Suprapubic skin (tissue), 4 donors: ENCODE measurements around the gene CPA5. TPM values are rescaled to one million over a fixed set of nuclear protein-coding genes. Genes with fewer than 3 reads are reported as not detected.

ENCODE experiments used
- DNase-seq, 2 donors: peaks; one replicate each; pipeline ENCODE4 v3.0.0-alpha.2; 2019; ENCODE audit warnings: low spot score in 2 of 2
- H3K27ac ChIP-seq: fragments of 200-600 bp; sonication (generic); one replicate; pipeline ENCODE4 v1.5.1; 2019
- H3K27me3 ChIP-seq: fragments of 200-600 bp; sonication (generic); one replicate; pipeline ENCODE4 v1.5.1; 2019
- H3K36me3 ChIP-seq: fragments of 200-600 bp; sonication (generic); one replicate; pipeline ENCODE4 v1.5.1; 2019
- H3K4me1 ChIP-seq: fragments of 200-600 bp; sonication (generic); one replicate; pipeline ENCODE4 v1.5.1; 2019
- H3K4me3 ChIP-seq: fragments of 200-600 bp; sonication (generic); one replicate; pipeline ENCODE4 v1.5.1; 2019; ENCODE audit warnings: mild to moderate bottlenecking
- H3K9me3 ChIP-seq: fragments of 200-600 bp; sonication (generic); one replicate; pipeline ENCODE4 v1.5.1; 2019
- EP300 ChIP-seq: sonication (generic); formaldehyde crosslinking; IDR thresholded peaks from one replicate; pipeline ENCODE4 v1.6.1; 2017; ENCODE audit warnings: antibody characterized with exemption
- POLR2A ChIP-seq, 2 donors: fragments of 450-650 bp; IDR thresholded peaks; one replicate each; pipeline ENCODE4 v1.6.1; 2017; ENCODE audit warnings: antibody characterized with exemption in 2 of 2, mild to moderate bottlenecking in 2 of 2, moderate library complexity in 2 of 2
- POLR2AphosphoS5 ChIP-seq, 3 donors: sonication (generic); formaldehyde crosslinking; IDR thresholded peaks; one replicate each; pipeline ENCODE4 v1.6.1; 2017; ENCODE audit warnings: antibody characterized with exemption in 3 of 3
- WGBS: methylation state at CpG from one replicate; pipeline ENCODE4 v1.1.5; 2018; 5-methylcytosine and 5-hydroxymethylcytosine counted together
- total RNA-seq, 4 donors: library from RNA; depleted of rRNA; stranded (reverse); fragments of >200 nt; gene quantifications; one replicate each; pipeline ENCODE4 v1.1.0, GENCODE V29; 2016
- TF ChIP-seq, protein P1 (sequence below), 2 donors: fragments of 200-600 bp in 1 of 2; fragments of 450-650 bp in 1 of 2; sonication (generic) in 1 of 2; IDR thresholded peaks; one replicate each; pipeline ENCODE4 v1.5.1; 2016 to 2019; ENCODE audit warnings: antibody characterized with exemption in 2 of 2, mild to moderate bottlenecking in 1 of 2, moderate library complexity in 1 of 2

CPA5 gene
- total RNA-seq, 4 donors from 2014 or later = 0.30 TPM; not detected in 3

DNA sequence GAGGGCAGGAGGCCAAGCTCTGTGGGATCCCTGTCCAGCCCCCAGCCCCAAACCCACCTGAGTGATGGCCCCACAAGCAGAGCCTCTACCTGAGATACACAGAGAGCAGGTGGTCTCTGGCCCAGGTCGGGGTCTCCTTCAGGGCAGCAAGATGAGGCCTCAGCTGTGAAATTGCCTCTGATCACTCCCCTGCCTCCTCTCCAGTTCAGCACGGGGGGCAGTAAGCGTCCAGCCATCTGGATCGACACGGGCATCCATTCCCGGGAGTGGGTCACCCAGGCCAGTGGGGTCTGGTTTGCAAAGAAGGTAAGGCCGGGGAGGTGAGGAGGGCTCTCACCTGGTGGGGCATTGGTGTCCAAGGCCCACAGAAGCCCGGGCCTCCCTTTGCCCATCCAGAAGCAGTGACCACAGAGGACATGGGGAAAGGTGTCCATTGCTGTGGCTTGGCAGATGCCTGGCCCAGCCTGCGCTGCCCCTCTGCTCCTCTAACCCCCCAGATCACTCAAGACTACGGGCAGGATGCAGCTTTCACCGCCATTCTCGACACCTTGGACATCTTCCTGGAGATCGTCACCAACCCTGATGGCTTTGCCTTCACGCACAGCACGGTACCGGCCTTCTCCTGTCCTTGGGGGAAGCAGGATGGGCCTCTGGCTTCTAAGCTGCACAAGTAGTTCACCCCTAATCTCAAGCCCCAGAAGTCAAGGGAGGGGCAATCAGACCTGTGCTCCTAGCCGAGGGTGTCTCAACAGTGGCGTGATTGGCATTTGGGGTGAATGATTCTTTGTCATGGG is 38.8 kb downstream of the CPA5 start:
- no peak for DNase-seq
- TF ChIP-seq EP300 = no peak
- TF ChIP-seq POLR2A (IDR thresholded peaks at IDR 0.05) = no peak
- TF ChIP-seq, protein P1, sequence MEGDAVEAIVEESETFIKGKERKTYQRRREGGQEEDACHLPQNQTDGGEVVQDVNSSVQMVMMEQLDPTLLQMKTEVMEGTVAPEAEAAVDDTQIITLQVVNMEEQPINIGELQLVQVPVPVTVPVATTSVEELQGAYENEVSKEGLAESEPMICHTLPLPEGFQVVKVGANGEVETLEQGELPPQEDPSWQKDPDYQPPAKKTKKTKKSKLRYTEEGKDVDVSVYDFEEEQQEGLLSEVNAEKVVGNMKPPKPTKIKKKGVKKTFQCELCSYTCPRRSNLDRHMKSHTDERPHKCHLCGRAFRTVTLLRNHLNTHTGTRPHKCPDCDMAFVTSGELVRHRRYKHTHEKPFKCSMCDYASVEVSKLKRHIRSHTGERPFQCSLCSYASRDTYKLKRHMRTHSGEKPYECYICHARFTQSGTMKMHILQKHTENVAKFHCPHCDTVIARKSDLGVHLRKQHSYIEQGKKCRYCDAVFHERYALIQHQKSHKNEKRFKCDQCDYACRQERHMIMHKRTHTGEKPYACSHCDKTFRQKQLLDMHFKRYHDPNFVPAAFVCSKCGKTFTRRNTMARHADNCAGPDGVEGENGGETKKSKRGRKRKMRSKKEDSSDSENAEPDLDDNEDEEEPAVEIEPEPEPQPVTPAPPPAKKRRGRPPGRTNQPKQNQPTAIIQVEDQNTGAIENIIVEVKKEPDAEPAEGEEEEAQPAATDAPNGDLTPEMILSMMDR (IDR thresholded peaks at IDR 0.05) = no peak
- no peak for TF ChIP-seq POLR2AphosphoS5 (IDR thresholded peaks at IDR 0.05)
- WGBS = 97% methylated on average over 18 of the region's 18 CpGs

DNA sequence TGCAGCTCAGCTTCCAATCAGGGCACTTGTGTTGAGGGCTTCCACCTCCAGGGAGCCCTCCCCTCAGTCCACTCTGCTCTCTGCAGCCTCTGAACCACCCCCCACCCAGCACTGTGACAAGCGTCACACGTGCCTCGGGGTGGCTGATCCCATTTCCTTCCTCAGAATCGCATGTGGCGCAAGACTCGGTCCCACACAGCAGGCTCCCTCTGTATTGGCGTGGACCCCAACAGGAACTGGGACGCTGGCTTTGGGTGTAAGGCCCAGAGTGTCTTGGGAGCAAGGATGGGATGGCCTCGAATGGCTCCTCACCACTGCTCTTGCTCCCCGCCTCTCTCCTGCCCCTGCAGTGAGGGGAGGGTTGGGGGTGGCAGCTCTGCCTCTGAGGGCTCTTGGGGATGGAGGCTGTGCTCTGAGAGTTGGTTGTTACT is 39.8 kb downstream of the CPA5 start:
- Histone ChIP-seq H3K27me3 (no peaks in the 10 kb centered on the region), H3K4me1 (peaks cover 9% of the 10 kb centered on the region), H3K9me3 (no peaks in the 10 kb centered on the region), H3K27ac (no peak overlapping the region), H3K4me3 (no peak overlapping the region), H3K36me3 (no peaks in the 10 kb centered on the region)
- TF ChIP-seq EP300 (no peak), POLR2AphosphoS5 (IDR thresholded peaks at IDR 0.05) (no peak), POLR2A (IDR thresholded peaks at IDR 0.05) (no peak)
- TF ChIP-seq, protein P1 (IDR thresholded peaks at IDR 0.05) = no peak
- 70% methylated on average over 2 of the region's 10 CpGs for WGBS
- DNase-seq = no peak

More for the DNA sequence above, 38.8 kb downstream of the CPA5 start:
- H3K36me3 ChIP-seq = no peaks in the 10 kb centered on the region
- no peaks in the 10 kb centered on the region for H3K27me3 ChIP-seq
- peaks cover 9% of the 10 kb centered on the region for H3K4me1 ChIP-seq
- no peak overlapping the region for H3K4me3 ChIP-seq
- H3K9me3 ChIP-seq = no peaks in the 10 kb centered on the region
- no peak overlapping the region for H3K27ac ChIP-seq

DNA sequence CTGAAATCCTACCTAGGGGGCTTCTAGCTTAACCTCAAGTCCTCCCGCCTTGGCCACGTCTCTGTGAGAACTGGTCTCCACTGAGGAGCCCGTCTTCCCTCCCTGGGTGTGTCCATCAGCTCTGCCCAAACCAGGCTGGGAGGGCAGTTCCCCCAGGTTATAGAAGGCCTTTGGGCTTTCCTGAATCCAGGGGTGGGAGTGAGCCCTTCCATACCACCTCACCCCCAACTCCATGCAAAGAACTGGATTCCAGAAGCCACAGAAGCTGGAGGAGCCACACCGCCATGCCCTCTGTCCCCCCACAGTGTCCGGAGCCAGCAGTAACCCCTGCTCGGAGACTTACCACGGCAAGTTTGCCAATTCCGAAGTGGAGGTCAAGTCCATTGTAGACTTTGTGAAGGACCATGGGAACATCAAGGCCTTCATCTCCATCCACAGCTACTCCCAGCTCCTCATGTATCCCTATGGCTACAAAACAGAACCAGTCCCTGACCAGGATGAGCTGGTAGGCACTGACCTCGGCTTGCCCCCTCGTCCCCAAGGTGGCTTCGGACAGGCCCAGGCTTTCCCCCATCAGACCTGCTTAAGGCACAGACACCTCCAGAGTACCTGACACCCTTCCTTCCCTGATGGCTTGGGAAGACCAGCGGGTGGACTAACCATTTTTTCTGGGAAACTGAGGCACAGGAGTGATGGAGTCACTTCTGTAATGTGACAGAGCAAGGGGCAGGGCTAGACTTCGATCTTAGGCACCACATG is 40.4 kb downstream of the CPA5 start:
- H3K4me1 ChIP-seq = peaks cover 6% of the 10 kb centered on the region
- H3K27me3 ChIP-seq = no peaks in the 10 kb centered on the region
- 95% methylated on average over 10 of the region's 13 CpGs for WGBS
- no peaks in the 10 kb centered on the region for H3K9me3 ChIP-seq
- no peak for DNase-seq
- H3K27ac ChIP-seq = no peak overlapping the region
- no peak overlapping the region for H3K4me3 ChIP-seq
- no peaks in the 10 kb centered on the region for H3K36me3 ChIP-seq
- no peak for TF ChIP-seq EP300
- TF ChIP-seq, protein P1 (IDR thresholded peaks at IDR 0.05) = no peak
- TF ChIP-seq POLR2A (IDR thresholded peaks at IDR 0.05) = no peak
- no peak for TF ChIP-seq POLR2AphosphoS5 (IDR thresholded peaks at IDR 0.05)

DNA sequence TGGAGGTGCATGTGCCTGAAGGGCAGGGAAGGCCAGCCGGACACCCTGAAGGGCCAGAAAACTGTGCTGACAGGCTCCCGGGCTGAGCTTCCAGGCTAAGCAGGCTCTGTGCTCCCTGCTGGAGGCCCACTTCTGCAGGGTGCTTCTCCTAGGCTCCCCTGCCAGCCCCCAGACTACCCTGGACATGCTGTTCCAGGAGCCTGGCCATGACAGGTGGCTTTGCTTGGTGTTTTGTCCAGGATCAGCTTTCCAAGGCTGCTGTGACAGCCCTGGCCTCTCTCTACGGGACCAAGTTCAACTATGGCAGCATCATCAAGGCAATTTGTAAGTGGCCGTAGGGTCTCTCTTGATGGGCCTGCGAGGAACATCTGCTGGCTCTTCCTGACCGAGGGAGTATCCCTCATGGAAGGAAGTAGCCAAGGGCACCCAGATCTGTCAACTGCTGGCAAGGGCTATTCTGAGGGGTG is 41.0 kb downstream of the CPA5 start:
- 94% methylated on average over 3 of the region's 6 CpGs for WGBS
- Histone ChIP-seq H3K4me1 (no peaks in the 10 kb centered on the region), H3K36me3 (no peaks in the 10 kb centered on the region), H3K27ac (no peak overlapping the region), H3K27me3 (no peaks in the 10 kb centered on the region), H3K4me3 (no peak overlapping the region), H3K9me3 (no peaks in the 10 kb centered on the region)
- no peak for DNase-seq
- no peak for TF ChIP-seq EP300
- no peak for TF ChIP-seq POLR2AphosphoS5 (IDR thresholded peaks at IDR 0.05)
- no peak for TF ChIP-seq POLR2A (IDR thresholded peaks at IDR 0.05)
- TF ChIP-seq, protein P1 (IDR thresholded peaks at IDR 0.05) = no peak

DNA sequence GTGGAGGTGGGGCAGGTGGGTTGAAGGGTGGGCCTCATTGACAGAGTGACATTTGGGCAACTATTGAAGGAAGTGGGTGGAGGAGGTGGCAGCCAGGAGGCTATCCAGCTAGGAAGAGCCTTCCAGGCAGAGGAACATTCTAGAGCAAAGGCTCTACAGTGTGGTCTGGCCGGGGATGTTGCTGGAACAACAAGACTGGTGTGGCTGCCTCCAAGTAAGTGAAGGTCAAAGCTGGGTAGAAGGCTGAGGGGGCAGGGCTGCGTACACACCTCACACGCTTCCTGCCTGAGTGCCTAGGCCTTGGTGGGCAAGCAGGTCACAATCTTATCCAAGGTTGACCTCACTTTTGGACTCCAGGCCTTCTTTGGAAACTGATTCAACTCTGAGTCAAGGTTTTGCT is 42.3 kb downstream of the CPA5 start:
- H3K36me3 ChIP-seq = no peaks in the 10 kb centered on the region
- peaks cover 3% of the 10 kb centered on the region for H3K4me1 ChIP-seq
- WGBS = 96% methylated on average over 3 of the region's 3 CpGs
- DNase-seq = no peak
- H3K4me3 ChIP-seq = no peak overlapping the region
- no peaks in the 10 kb centered on the region for H3K9me3 ChIP-seq
- no peak for TF ChIP-seq POLR2A (IDR thresholded peaks at IDR 0.05)
- TF ChIP-seq, protein P1 (IDR thresholded peaks at IDR 0.05) = no peak
- no peak for TF ChIP-seq POLR2AphosphoS5 (IDR thresholded peaks at IDR 0.05)
- no peak for TF ChIP-seq EP300
- H3K27me3 ChIP-seq = no peaks in the 10 kb centered on the region
- no peak overlapping the region for H3K27ac ChIP-seq
